Neuronal stem cell (in vitro differentiated cells): ENCODE measurements around the gene GNB2. TPM values are rescaled to one million over a fixed set of nuclear protein-coding genes. Genes with fewer than 3 reads are reported as not detected.

Source experiments
- DNase-seq: peaks from one replicate; pipeline ENCODE4 v3.0.0-alpha.2; 2013; ENCODE audit warnings: low spot score
- H2AFZ ChIP-seq: one replicate; pipeline ENCODE4 v1.6.1; 2013; ENCODE audit warnings: mild to moderate bottlenecking, low read length, inconsistent platforms
- H2AK5ac ChIP-seq: 2 replicates; pipeline ENCODE4 v1.6.1; 2013; ENCODE audit warnings: low read depth, mild to moderate bottlenecking, inconsistent platforms, low read length, moderate library complexity, mixed read lengths
- H2BK120ac ChIP-seq: 2 replicates; pipeline ENCODE4 v1.6.1; 2013; ENCODE audit warnings: low read depth, mild to moderate bottlenecking, inconsistent platforms, low read length, moderate library complexity, mixed read lengths
- H2BK12ac ChIP-seq: one replicate; pipeline ENCODE4 v1.6.1; 2013; ENCODE audit warnings: low read length, inconsistent platforms
- H2BK15ac ChIP-seq: 2 replicates; pipeline ENCODE4 v1.6.1; 2013; ENCODE audit warnings: mild to moderate bottlenecking, low read length, inconsistent platforms, mixed read lengths
- H2BK5ac ChIP-seq: one replicate; pipeline ENCODE4 v1.6.1; 2013; ENCODE audit warnings: inconsistent platforms, mild to moderate bottlenecking, low read length, moderate library complexity
- H3K14ac ChIP-seq: one replicate; pipeline ENCODE4 v1.6.1; 2013; ENCODE audit warnings: low read length, inconsistent platforms
- H3K18ac ChIP-seq: 2 replicates; pipeline ENCODE4 v1.6.1; 2013; ENCODE audit warnings: low read length, inconsistent platforms
- H3K23ac ChIP-seq: 2 replicates; pipeline ENCODE4 v1.6.1; 2013; ENCODE audit warnings: low read depth, mild to moderate bottlenecking, mixed read lengths, low read length, inconsistent platforms; ENCODE audit not compliant: poor library complexity
- H3K27ac ChIP-seq: replicated peaks from 3 replicates; pipeline ENCODE4 v1.5.1; 2013; ENCODE audit warnings: low read length, inconsistent platforms
- H3K27me3 ChIP-seq, 3 experiments: 2 replicates each; pipeline ENCODE4 v1.6.1; 2013; ENCODE audit warnings: low read length in 3 of 3, mild to moderate bottlenecking in 2 of 3, inconsistent platforms in 1 of 3, low read depth in 1 of 3, mixed read lengths in 1 of 3, moderate library complexity in 1 of 3; ENCODE audit not compliant: control insufficient read depth in 3 of 3, insufficient read depth in 3 of 3
- H3K36me3 ChIP-seq, 2 donors: replicated peaks in 1 of 2; 2 replicates each; pipeline ENCODE4 v1.6.1; 2013; ENCODE audit warnings: low read length in 2 of 2; ENCODE audit not compliant: control insufficient read depth in 2 of 2, insufficient read depth in 2 of 2
- H3K4ac ChIP-seq: 2 replicates; pipeline ENCODE4 v1.6.1; 2013; ENCODE audit warnings: inconsistent platforms, mild to moderate bottlenecking, low read length, moderate library complexity
- H3K4me1 ChIP-seq, 2 donors: 1 replicate in 1 of 2; 2 replicates in 1 of 2; pipeline ENCODE4 v1.6.1; 2013; ENCODE audit warnings: low read length in 2 of 2, low read depth in 1 of 2; ENCODE audit not compliant: control insufficient read depth in 2 of 2, insufficient read depth in 1 of 2
- H3K4me2 ChIP-seq: one replicate; pipeline ENCODE4 v1.6.1; 2013; ENCODE audit warnings: mild to moderate bottlenecking, low read length, inconsistent platforms; ENCODE audit not compliant: insufficient read depth, poor library complexity, severe bottlenecking
- H3K4me3 ChIP-seq, 2 donors: 2 replicates each; pipeline ENCODE4 v1.5.1; 2013; ENCODE audit warnings: low read length in 2 of 2, mild to moderate bottlenecking in 2 of 2, inconsistent platforms in 1 of 2, moderate library complexity in 1 of 2
- H3K79me1 ChIP-seq: one replicate; pipeline ENCODE4 v1.6.1; 2013; ENCODE audit warnings: low read depth, mild to moderate bottlenecking, inconsistent platforms, low read length, moderate library complexity
- H3K9ac ChIP-seq: one replicate; pipeline ENCODE4 v1.6.1; 2013; ENCODE audit warnings: mild to moderate bottlenecking, low read depth, low read length, inconsistent platforms; ENCODE audit not compliant: poor library complexity
- H3K9me3 ChIP-seq, 2 donors: replicated peaks in 1 of 2; 2 replicates each; pipeline versions ENCODE3 to v1.6.1; 2013; ENCODE audit warnings: low read length in 2 of 2, mild to moderate bottlenecking in 2 of 2, inconsistent platforms in 1 of 2, low read depth in 1 of 2, mixed read lengths in 1 of 2, moderate library complexity in 1 of 2; ENCODE audit not compliant: control insufficient read depth in 2 of 2, insufficient read depth in 1 of 2
- H4K8ac ChIP-seq: one replicate; pipeline ENCODE4 v1.6.1; 2013; ENCODE audit warnings: low read depth, mild to moderate bottlenecking, inconsistent platforms, low read length, moderate library complexity
- H4K91ac ChIP-seq: one replicate; pipeline ENCODE4 v1.6.1; 2013; ENCODE audit warnings: low read length, low read depth, mild to moderate bottlenecking, inconsistent platforms; ENCODE audit not compliant: poor library complexity
- WGBS, 2 donors: extraction: QIAGEN DNeasy Blood & Tissue Kit; methylation state at CpG; one replicate each; pipeline ENCODE4 v1.1.7; 2013; ENCODE audit warnings: missing lambda C conversion rate in 2 of 2, mixed read lengths in 1 of 2; ENCODE audit not compliant: insufficient read length in 2 of 2, insufficient replicate concordance in 1 of 2; ENCODE audit errors: extremely low coverage in 2 of 2; 5-methylcytosine and 5-hydroxymethylcytosine counted together
- polyA plus RNA-seq, 2 experiments: library from polyadenylated mRNA; stranded (reverse); fragments of 200-250 nt; gene quantifications; one replicate each; pipeline ENCODE4 v1.2.3, GENCODE V29; 2013

The GNB2 gene
- polyA plus RNA-seq (2013, experiment 1 of 2) = 110 TPM
- 110 TPM for polyA plus RNA-seq (2013, experiment 2 of 2)

DNA sequence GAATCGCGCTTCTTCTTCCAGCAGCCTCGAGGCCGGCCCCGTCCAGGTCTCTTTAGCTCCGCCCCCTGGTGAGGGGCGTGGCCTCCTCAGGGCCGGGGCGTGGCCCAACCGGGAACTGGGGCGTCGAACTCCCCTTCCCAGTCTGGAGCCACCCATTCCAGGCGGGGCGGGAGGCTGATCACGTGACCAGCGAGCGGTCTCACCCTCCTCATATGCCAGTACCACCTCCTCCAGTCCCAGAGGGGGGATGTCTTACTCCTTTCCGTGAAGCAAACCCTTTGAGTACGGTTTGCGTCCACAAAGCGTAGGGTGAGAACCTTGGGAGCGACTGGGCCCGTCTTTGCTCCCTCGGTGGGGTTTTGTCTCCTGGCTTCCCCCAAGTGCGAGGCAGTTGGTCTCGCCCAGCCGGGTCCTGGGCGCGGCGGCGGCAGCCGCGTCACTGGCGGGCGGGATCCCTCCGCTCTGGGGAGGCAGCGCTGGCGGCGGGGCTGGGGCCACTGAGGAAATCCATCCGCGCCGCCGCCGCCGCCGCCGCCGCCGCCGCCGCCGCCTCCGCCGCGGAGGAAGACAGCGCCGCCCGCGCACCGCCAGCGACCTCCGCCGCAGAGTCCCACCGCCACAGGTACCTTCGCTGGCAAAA, at the start of gene GNB2:
Gene GNB2 (plus strand): TSS at position 439 of the 640 bp plus-strand sequence. CDS start 2,526 bp downstream, outside the sequence.
- no peak within 1 kb of the TSS for H4K91ac ChIP-seq
- peak within 1 kb of the TSS; percentile 99 for H3K27ac ChIP-seq
- H3K27me3 ChIP-seq = no peaks in the 10 kb centered on the region
- DNase-seq = peak; percentile 99
- no CpG with 5 or more reads among the region's 65 CpGs for WGBS, 2 donors
- peaks cover 2 to 3% of the 10 kb centered on the region in 2 donors for H3K4me1 ChIP-seq
- peak within 1 kb of the TSS; percentile 93 for H3K4me2 ChIP-seq
- H3K79me1 ChIP-seq = peaks cover 20% of the 10 kb centered on the region
- peaks cover 19 to 21% of the 10 kb centered on the region in 2 donors for H3K36me3 ChIP-seq
- no peak within 1 kb of the TSS for H3K4ac ChIP-seq
- no peak within 1 kb of the TSS for H2BK120ac ChIP-seq
- peak within 1 kb of the TSS; percentile 78 for H2BK15ac ChIP-seq
- H4K8ac ChIP-seq = peak within 1 kb of the TSS; percentile 86
- peak within 1 kb of the TSS; percentile 78 for H2BK5ac ChIP-seq
- H2AFZ ChIP-seq = peak within 1 kb of the TSS; percentile 99
- no peak within 1 kb of the TSS for H2BK12ac ChIP-seq
- peak within 1 kb of the TSS; percentile 91 for H3K23ac ChIP-seq
- peak within 1 kb of the TSS; percentile 71 for H3K14ac ChIP-seq
- H3K9me3 ChIP-seq = no peaks in the 10 kb centered on the region
- H2AK5ac ChIP-seq = peak within 1 kb of the TSS; percentile 97
- H3K4me3 ChIP-seq = peak within 1 kb of the TSS; percentile 90 to 97
- peak within 1 kb of the TSS; percentile 97 for H3K9ac ChIP-seq
- peak within 1 kb of the TSS; percentile 99 for H3K18ac ChIP-seq

DNA sequence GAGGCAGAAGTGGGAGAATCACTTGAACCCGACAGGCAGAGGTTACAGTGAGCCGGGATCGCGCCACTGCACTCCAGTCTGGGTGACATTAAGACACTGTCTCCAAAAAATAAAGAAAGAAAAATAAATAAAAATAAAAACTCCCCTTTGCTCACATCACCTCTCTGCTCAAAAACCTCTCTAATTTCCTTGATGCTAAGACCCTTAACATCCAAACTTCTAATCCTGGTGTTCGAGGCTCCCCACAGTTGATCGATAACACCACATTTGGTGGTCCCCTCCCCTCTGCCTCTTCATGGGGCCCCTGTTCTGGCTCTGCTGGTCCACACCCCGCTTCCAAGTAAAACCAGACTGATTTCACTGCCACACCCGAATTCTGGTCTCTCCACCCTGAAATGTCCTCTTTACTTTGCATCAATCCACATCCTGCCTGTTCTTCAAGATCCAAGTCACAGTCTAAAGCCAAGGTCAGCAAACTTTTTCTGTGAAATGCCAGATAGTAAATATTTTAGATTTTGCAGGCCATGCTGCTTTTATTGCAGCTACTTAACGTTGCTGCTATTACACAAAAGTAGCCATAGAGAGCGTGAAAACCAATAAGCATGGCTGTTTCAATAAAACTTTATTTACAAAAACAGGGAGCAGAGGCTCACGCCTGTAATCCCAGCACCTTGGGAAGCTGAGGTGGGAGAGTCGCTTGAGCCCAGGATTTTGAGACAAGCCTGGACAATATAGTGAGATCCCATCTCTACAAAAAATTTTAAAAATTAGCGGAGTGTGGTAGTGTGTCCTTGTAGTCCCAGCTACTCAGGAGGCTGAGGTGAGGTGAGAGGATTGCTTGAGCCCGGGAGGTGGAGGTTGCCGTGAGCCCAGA, 49.4 kb upstream of the GNB2 start:
- no peaks in the 10 kb centered on the region for H3K9me3 ChIP-seq
- H2BK5ac ChIP-seq = no peak overlapping the region
- H3K18ac ChIP-seq = no peak overlapping the region
- H3K4me1 ChIP-seq = peaks cover 2 to 9% of the 10 kb centered on the region in 2 donors
- no peak overlapping the region for H2BK120ac ChIP-seq
- no peak overlapping the region for H3K4ac ChIP-seq
- no peak overlapping the region for H4K91ac ChIP-seq
- H3K14ac ChIP-seq = no peak overlapping the region
- H2AK5ac ChIP-seq = no peak overlapping the region
- no peak overlapping the region for H3K23ac ChIP-seq
- no peak overlapping the region for H3K9ac ChIP-seq
- H3K27ac ChIP-seq = no peak overlapping the region
- no peaks in the 10 kb centered on the region for H3K27me3 ChIP-seq
- no peak overlapping the region for H3K4me2 ChIP-seq
- no peak overlapping the region for H4K8ac ChIP-seq
- H2AFZ ChIP-seq = no peak overlapping the region
- no peak overlapping the region for H2BK12ac ChIP-seq
- no peak overlapping the region for H3K4me3 ChIP-seq
- H3K36me3 ChIP-seq = peaks cover 0 to 3% of the 10 kb centered on the region in 2 donors
- no peaks in the 10 kb centered on the region for H3K79me1 ChIP-seq
- WGBS, 2 donors = no CpG with 5 or more reads among the region's 15 CpGs
- no peak overlapping the region for H2BK15ac ChIP-seq
- DNase-seq = no peak

DNA sequence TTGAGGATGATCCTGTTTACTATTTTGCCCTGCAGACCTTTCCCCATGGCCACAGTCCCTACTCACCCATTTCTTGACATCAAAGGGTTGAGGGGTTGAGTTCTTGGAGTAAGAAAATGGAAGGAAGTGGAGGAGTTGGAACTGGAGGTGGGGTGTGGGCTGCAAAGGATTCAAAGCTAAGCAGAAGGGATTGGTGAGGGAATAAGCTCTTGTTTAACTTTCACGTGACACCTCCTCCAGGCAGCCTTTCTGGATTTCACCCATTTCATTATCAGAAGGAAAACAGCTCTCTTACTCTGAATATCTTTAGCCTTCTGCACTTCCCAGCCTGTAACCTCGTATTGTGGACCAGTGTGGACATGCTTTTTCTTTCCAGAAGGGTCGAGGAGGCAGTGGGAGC, 47.5 kb upstream of the GNB2 start:
- peaks cover 2 to 9% of the 10 kb centered on the region in 2 donors for H3K4me1 ChIP-seq
- no peak overlapping the region for H3K23ac ChIP-seq
- no peak overlapping the region for H4K8ac ChIP-seq
- H3K27me3 ChIP-seq = no peaks in the 10 kb centered on the region
- H3K9me3 ChIP-seq = peaks cover 0 to 2% of the 10 kb centered on the region in 2 donors
- peak overlapping the region; percentile 18 for H3K9ac ChIP-seq
- no peak overlapping the region for H2BK12ac ChIP-seq
- no peak overlapping the region for H2BK5ac ChIP-seq
- no peak overlapping the region for H3K4ac ChIP-seq
- peak overlapping the region; percentile 21 to 43 for H3K4me3 ChIP-seq
- no peak overlapping the region for H4K91ac ChIP-seq
- no peak overlapping the region for H2AK5ac ChIP-seq
- peak overlapping the region; percentile 86 for H3K4me2 ChIP-seq
- H3K14ac ChIP-seq = no peak overlapping the region
- H3K27ac ChIP-seq = no peak overlapping the region
- H3K79me1 ChIP-seq = no peaks in the 10 kb centered on the region
- no peak overlapping the region for H2BK15ac ChIP-seq
- H2BK120ac ChIP-seq = no peak overlapping the region
- peak overlapping the region; percentile 90 for H2AFZ ChIP-seq
- peak overlapping the region; percentile 80 for H3K18ac ChIP-seq
- no peak for DNase-seq
- WGBS, 2 donors = no CpG with 5 or more reads among the region's 3 CpGs
- peaks cover 0 to 3% of the 10 kb centered on the region in 2 donors for H3K36me3 ChIP-seq
